ENCODE data around the gene TMUB1.

Gene TMUB1

GRCh38 chr7:151066273-151066974 is 16.9 kb downstream of the TMUB1 start:
- DNase-seq (ENCODE audit: low read depth), result no peak
- TF ChIP-seq, protein P1, sequence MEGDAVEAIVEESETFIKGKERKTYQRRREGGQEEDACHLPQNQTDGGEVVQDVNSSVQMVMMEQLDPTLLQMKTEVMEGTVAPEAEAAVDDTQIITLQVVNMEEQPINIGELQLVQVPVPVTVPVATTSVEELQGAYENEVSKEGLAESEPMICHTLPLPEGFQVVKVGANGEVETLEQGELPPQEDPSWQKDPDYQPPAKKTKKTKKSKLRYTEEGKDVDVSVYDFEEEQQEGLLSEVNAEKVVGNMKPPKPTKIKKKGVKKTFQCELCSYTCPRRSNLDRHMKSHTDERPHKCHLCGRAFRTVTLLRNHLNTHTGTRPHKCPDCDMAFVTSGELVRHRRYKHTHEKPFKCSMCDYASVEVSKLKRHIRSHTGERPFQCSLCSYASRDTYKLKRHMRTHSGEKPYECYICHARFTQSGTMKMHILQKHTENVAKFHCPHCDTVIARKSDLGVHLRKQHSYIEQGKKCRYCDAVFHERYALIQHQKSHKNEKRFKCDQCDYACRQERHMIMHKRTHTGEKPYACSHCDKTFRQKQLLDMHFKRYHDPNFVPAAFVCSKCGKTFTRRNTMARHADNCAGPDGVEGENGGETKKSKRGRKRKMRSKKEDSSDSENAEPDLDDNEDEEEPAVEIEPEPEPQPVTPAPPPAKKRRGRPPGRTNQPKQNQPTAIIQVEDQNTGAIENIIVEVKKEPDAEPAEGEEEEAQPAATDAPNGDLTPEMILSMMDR (IDR thresholded peaks at IDR 0.05; ENCODE audit: control insufficient read depth, extremely low read depth, insufficient read depth), result no peak
- no peak overlapping the region for H3K4me3 ChIP-seq (ENCODE audit: low read depth, low read length)

GRCh38 chr7:151065516-151065915 is 17.8 kb downstream of the TMUB1 start:
- no peak overlapping the region for H3K4me3 ChIP-seq (ENCODE audit: low read depth, low read length)
- TF ChIP-seq, protein P1 (IDR thresholded peaks at IDR 0.05; ENCODE audit: control insufficient read depth, extremely low read depth, insufficient read depth), result no peak
- DNase-seq (ENCODE audit: low read depth), result no peak

- H3K4me3 ChIP-seq (ENCODE audit: low read depth, low read length), result no peak overlapping the region
- DNase-seq (ENCODE audit: low read depth), result no peak
- TF ChIP-seq, protein P1 (IDR thresholded peaks at IDR 0.05; ENCODE audit: control insufficient read depth, extremely low read depth, insufficient read depth), result no peak
Observed at GRCh38 chr7:151064993-151065392, 18.3 kb downstream of the TMUB1 start.

- DNase-seq (ENCODE audit: low read depth), result no peak
- TF ChIP-seq, protein P1 (IDR thresholded peaks at IDR 0.05; ENCODE audit: control insufficient read depth, extremely low read depth, insufficient read depth), result no peak
- no peak overlapping the region for H3K4me3 ChIP-seq (ENCODE audit: low read depth, low read length)
Observed at GRCh38 chr7:151064454-151064853, 18.8 kb downstream of the TMUB1 start.

- TF ChIP-seq, protein P1 (IDR thresholded peaks at IDR 0.05; ENCODE audit: control insufficient read depth, extremely low read depth, insufficient read depth), result no peak
- DNase-seq (ENCODE audit: low read depth), result no peak
- no peak overlapping the region for H3K4me3 ChIP-seq (ENCODE audit: low read depth, low read length)
Observed at GRCh38 chr7:151063212-151063561, 20.1 kb downstream of the TMUB1 start.

DNA sequence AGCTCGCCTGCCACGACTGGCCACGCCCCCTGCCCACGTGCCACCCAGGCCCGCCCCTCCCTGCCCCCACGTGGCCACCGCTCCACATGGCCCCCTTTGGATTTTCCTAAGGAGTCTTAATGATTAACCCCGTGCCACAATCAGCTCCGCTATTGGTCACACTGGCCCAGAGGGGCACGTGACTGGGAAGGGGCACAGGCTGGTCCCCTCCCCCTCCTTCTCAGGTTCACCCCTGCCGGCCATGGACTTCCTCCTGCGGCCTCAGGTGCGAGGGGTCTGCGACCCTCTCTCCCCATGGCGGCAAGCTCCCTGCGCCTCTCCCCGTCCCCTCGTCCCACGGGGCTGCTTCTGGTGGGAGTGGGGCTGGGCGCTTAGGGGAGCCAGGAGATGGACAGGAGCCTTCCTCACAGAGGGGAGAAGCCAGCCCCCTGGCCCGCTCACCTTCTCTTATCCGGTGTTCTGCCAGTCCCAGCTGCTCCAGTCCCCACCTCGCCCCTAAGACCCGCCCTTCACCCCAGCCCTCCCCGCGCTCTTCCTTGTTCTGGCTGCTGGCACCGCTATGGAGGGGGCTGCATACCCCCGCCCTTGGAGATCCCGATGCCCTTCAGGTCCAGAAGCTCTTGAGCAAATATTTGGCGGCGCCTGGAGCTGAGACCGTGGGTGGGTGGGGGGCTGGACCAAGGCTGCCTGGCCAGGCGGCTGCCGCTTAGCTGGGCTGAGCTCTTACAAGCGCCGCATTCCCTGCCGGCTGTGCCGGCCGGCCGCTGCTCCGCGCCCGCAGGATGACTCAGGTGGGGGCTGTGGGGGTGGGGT is 20.7 kb downstream of the TMUB1 start:
- no peak overlapping the region for H3K4me3 ChIP-seq (ENCODE audit: low read depth, low read length)
- TF ChIP-seq, protein P1 (IDR thresholded peaks at IDR 0.05; ENCODE audit: control insufficient read depth, extremely low read depth, insufficient read depth), result no peak
- DNase-seq (ENCODE audit: low read depth), result no peak
